Effector CD4-positive, alpha-beta T cell (primary cell): ENCODE results near the gene TANGO6.
"Not testable (repeated sequence)": the region's sequence is repeated elsewhere in the genome, so short reads cannot be mapped to it uniquely, and the experiment has no call there.

Experiments used
- DNase-seq: peaks from one replicate; pipeline ENCODE4 v3.0.0-alpha.2; 2020
- total RNA-seq: gene quantifications from one replicate; lab custom pipeline; 2026; lab: John Stamatoyannopoulos, UW

The TANGO6 gene
- 47.3 reads per million, percentile 67 among the genes with 10 or more reads in this experiment for total RNA-seq

- DNase-seq, result peak; percentile 86
These were observed at the start of gene TANGO6 for GRCh38 chr16:68843482-68844210. Gene TANGO6 (plus strand): TSS chr16:68843531. CDS start chr16:68843618, 87 bp downstream.

- DNase-seq, result no peak
These were observed 44.9 kb upstream of the TANGO6 start for GRCh38 chr16:68798398-68798797.

- peak; percentile 8 for DNase-seq
These were observed 43.0 kb upstream of the TANGO6 start for GRCh38 chr16:68800257-68800875.

GRCh38 chr16:68802190-68802589 lies 41.1 kb upstream of the TANGO6 start:
- no peak for DNase-seq

GRCh38 chr16:68806422-68806821 lies 36.9 kb upstream of the TANGO6 start:
- no peak for DNase-seq

- DNase-seq, result no peak
These were observed 36.4 kb upstream of the TANGO6 start for GRCh38 chr16:68806981-68807380.

GRCh38 chr16:68814516-68814915 lies 28.8 kb upstream of the TANGO6 start:
- no peak for DNase-seq

- DNase-seq, result no peak
These were observed 19.8 kb upstream of the TANGO6 start for GRCh38 chr16:68823401-68824135.

- no peak for DNase-seq
These were observed 17.9 kb upstream of the TANGO6 start for GRCh38 chr16:68825427-68825826.

- no peak for DNase-seq
These were observed 16.7 kb upstream of the TANGO6 start for GRCh38 chr16:68826652-68827051.

GRCh38 chr16:68833251-68833650 lies 10.1 kb upstream of the TANGO6 start:
- no peak for DNase-seq

GRCh38 chr16:68834550-68834949 lies 8.8 kb upstream of the TANGO6 start:
- DNase-seq, result no peak

GRCh38 chr16:68835970-68836369 lies 7.4 kb upstream of the TANGO6 start:
- no peak for DNase-seq

GRCh38 chr16:68839831-68840230 lies 3.5 kb upstream of the TANGO6 start:
- DNase-seq, result no peak

- DNase-seq, result not testable (repeated sequence)
These were observed 308 bp upstream of the TANGO6 start for GRCh38 chr16:68842964-68843481.

- DNase-seq, result no peak
These were observed 857 bp downstream of the TANGO6 start for GRCh38 chr16:68844211-68844564.

GRCh38 chr16:68848786-68849185 lies 5.5 kb downstream of the TANGO6 start:
- no peak for DNase-seq

GRCh38 chr16:68850481-68850880 lies 7.2 kb downstream of the TANGO6 start:
- DNase-seq, result no peak

- DNase-seq, result no peak
These were observed 8.3 kb downstream of the TANGO6 start for GRCh38 chr16:68851601-68852000.

GRCh38 chr16:68857479-68857878 lies 14.1 kb downstream of the TANGO6 start:
- DNase-seq, result no peak

GRCh38 chr16:68859828-68860227 lies 16.5 kb downstream of the TANGO6 start:
- DNase-seq, result no peak

- no peak for DNase-seq
These were observed 17.9 kb downstream of the TANGO6 start for GRCh38 chr16:68860978-68861892.
